ENCODE results near the gene GLI3.
"Not testable (repeated sequence)": the region's sequence is repeated elsewhere in the genome, so short reads cannot be mapped to it uniquely, and the experiment has no call there.

- TF ChIP-seq POLR2A, CTCF (IDR thresholded peaks at IDR 0.05): not testable (repeated sequence)
Measured at GRCh38 chr7:42209085-42209484, 27.9 kb downstream of the GLI3 start.

Measured in heart left ventricle (tissue), 13 donors.